ENCODE results near the gene SVBP. TPM values are rescaled to one million over a fixed set of nuclear protein-coding genes. Genes with fewer than 3 reads are reported as not detected.
A peak's percentile ranks its signal among the peaks of the same experiment; 100 is the strongest.

The SVBP gene
- total RNA-seq, 1 donor from 2014 or later = 8.2 TPM

DNA sequence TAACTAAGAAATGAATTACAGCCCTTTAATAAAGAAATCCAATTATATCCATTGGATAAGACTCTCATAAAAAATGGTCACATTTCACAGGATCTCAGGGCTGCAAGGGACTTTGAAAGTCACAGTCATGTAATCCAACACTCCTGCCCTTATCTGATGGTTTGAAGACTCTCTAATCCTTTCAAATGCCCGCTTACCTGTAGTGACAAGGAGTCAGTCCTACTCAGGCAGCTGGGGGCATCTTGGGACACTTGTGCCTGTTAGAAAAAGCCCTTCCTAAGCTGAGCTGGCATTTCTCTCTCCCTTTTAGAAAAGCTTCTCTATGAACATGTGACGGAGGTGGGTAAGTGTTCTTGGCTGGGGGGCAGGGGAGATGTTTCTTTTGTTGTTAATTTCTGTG, 18.2 kb upstream of the SVBP start:
- DNase-seq (ENCODE audit: low spot score) = no peak

DNA sequence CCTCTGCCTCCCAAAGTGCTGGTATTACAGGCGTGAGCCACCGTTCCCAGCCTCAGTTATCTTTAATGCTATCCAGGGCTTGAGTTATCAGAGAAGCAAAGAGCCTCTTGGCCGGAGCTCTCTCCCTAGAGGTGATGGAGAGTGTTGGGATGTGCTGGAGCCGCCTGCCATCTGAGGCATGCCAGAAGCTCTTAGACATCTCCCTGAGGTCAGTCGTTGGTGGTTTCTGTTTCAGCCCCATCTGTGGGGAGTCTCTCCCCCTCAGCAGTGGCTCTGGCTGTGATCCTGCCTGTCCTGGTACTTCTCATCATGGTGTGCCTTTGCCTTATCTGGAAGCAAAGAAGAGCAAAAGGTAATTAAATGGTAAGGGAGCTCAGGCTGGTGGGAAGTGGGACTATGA, 17.6 kb upstream of the SVBP start:
- no peak for DNase-seq (ENCODE audit: low spot score)
- no peak overlapping the region for H3K27ac Mint-ChIP-seq
- no peaks in the 10 kb centered on the region for H3K4me1 Mint-ChIP-seq (ENCODE audit: low read depth)
- intact Hi-C loops (cut with micrococcal nuclease) = no loop called here
- peaks cover 2% of the 10 kb centered on the region for H3K36me3 Mint-ChIP-seq (ENCODE audit: low read depth)
- no peaks in the 10 kb centered on the region for H3K27me3 Mint-ChIP-seq (ENCODE audit: insufficient read depth)
- no peak overlapping the region for H3K4me3 Mint-ChIP-seq
- H3K9me3 Mint-ChIP-seq = no peaks in the 10 kb centered on the region

More for the DNA sequence above, 18.2 kb upstream of the SVBP start:
- Mint-ChIP-seq H3K36me3 (ENCODE audit: low read depth) (peaks cover 2% of the 10 kb centered on the region), H3K27ac (no peak overlapping the region), H3K4me3 (no peak overlapping the region), H3K9me3 (no peaks in the 10 kb centered on the region), H3K4me1 (ENCODE audit: low read depth) (no peaks in the 10 kb centered on the region), H3K27me3 (ENCODE audit: insufficient read depth) (no peaks in the 10 kb centered on the region)
- intact Hi-C loops (cut with micrococcal nuclease) = no loop called here

DNA sequence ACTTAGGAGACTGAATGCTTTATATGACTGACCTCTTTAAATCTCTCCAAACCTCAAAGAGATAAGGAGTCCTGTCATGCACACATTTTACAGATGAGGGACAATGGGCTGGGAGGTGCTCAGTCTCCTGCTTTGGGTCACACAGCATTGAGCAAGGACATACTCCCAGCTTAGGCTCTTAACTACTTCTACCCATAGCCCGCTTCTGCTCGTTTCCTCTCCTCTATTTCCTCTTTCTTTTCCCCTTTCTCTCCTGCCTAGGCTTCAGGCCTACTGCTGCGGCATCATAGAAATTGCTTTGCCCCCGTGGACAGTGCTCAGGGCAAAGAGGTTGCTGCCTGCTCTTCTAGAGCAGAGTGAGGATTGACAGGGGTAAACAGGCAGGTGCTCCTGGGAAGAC, 16.8 kb upstream of the SVBP start:
- no peaks in the 10 kb centered on the region for H3K4me1 Mint-ChIP-seq (ENCODE audit: low read depth)
- H3K36me3 Mint-ChIP-seq (ENCODE audit: low read depth) = peaks cover 2% of the 10 kb centered on the region
- no peak for DNase-seq (ENCODE audit: low spot score)
- H3K27me3 Mint-ChIP-seq (ENCODE audit: insufficient read depth) = no peaks in the 10 kb centered on the region
- no peak overlapping the region for H3K4me3 Mint-ChIP-seq
- H3K9me3 Mint-ChIP-seq = no peaks in the 10 kb centered on the region
- intact Hi-C loops (cut with micrococcal nuclease) = no loop called here
- no peak overlapping the region for H3K27ac Mint-ChIP-seq

DNA sequence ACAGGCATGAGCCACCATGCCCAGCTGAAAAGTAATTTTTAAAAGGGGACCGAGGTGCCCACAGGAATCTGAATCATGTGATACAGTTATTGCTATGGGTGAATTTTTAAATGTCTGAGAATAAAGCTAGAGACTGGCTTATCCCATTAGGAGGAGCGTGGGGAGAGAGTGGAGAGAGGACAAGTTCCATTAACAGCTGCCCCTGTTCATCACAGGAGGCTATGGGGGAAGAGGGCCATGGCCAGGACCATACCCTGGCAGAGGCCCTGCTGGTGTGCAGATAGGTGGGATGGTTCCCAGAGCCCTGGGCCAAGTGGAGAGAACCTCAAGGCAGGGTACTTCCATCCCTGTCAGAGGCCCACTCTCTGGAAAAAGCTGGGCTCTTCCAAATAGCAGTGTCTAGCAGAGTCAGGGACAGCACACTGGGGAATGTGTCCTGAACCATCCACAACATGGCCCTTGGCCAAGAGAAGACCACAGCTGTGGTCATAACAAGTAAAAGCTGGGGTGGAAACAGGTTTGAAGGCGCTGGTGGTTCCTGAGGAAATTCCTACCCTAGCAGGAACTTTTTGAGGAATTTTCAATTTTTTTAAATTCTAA, 15.5 kb upstream of the SVBP start:
- no peak for DNase-seq (ENCODE audit: low spot score)
- intact Hi-C loops (cut with micrococcal nuclease) = no loop called here
- Mint-ChIP-seq H3K27ac (no peak overlapping the region), H3K4me3 (no peak overlapping the region), H3K4me1 (ENCODE audit: low read depth) (no peaks in the 10 kb centered on the region), H3K9me3 (no peaks in the 10 kb centered on the region), H3K27me3 (ENCODE audit: insufficient read depth) (no peaks in the 10 kb centered on the region), H3K36me3 (ENCODE audit: low read depth) (peaks cover 2% of the 10 kb centered on the region)

DNA sequence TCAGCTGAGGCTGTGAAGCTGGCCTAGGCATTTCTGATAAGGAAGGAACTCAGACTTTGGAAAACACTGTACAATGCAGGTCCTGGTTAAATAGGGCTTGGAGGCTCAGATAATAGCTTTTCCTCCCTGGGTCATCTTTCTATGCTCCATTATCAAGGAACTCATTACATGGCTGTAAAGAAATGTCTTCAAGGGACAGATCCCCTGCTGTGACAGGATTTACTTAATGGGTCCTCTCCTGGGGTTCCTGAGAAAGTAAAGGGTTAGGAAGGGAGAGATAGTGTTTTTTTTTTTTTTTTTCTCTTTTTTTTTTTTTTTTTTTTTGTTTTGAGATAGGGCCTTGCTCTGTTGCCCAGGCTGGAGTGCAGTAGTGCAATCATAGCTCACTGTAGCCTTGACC, 14.1 kb upstream of the SVBP start:
- H3K36me3 Mint-ChIP-seq (ENCODE audit: low read depth) = peaks cover 2% of the 10 kb centered on the region
- H3K27me3 Mint-ChIP-seq (ENCODE audit: insufficient read depth) = no peaks in the 10 kb centered on the region
- no peaks in the 10 kb centered on the region for H3K9me3 Mint-ChIP-seq
- H3K27ac Mint-ChIP-seq = no peak overlapping the region
- intact Hi-C loops (cut with micrococcal nuclease) = no loop called here
- no peak overlapping the region for H3K4me3 Mint-ChIP-seq
- no peaks in the 10 kb centered on the region for H3K4me1 Mint-ChIP-seq (ENCODE audit: low read depth)
- DNase-seq (ENCODE audit: low spot score) = no peak

DNA sequence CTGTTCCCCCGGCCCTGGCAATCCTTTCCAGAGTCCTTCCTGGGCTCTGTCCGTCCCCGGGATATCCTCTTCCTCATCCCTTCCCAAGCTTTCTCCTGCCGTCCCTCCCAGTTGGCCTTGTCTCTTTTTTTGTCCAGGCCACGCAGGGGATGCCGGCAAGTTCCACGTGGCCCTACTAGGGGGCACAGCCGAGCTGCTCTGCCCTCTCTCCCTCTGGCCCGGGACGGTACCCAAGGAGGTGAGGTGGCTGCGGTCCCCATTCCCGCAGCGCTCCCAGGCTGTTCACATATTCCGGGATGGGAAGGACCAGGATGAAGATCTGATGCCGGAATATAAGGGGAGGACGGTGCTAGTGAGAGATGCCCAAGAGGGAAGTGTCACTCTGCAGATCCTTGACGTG, 13.4 kb upstream of the SVBP start:
- Mint-ChIP-seq H3K4me3 (no peak overlapping the region), H3K27me3 (ENCODE audit: insufficient read depth) (no peaks in the 10 kb centered on the region), H3K27ac (no peak overlapping the region), H3K4me1 (ENCODE audit: low read depth) (no peaks in the 10 kb centered on the region), H3K36me3 (ENCODE audit: low read depth) (peaks cover 2% of the 10 kb centered on the region), H3K9me3 (no peaks in the 10 kb centered on the region)
- intact Hi-C loops (cut with micrococcal nuclease) = no loop called here
- no peak for DNase-seq (ENCODE audit: low spot score)

DNA sequence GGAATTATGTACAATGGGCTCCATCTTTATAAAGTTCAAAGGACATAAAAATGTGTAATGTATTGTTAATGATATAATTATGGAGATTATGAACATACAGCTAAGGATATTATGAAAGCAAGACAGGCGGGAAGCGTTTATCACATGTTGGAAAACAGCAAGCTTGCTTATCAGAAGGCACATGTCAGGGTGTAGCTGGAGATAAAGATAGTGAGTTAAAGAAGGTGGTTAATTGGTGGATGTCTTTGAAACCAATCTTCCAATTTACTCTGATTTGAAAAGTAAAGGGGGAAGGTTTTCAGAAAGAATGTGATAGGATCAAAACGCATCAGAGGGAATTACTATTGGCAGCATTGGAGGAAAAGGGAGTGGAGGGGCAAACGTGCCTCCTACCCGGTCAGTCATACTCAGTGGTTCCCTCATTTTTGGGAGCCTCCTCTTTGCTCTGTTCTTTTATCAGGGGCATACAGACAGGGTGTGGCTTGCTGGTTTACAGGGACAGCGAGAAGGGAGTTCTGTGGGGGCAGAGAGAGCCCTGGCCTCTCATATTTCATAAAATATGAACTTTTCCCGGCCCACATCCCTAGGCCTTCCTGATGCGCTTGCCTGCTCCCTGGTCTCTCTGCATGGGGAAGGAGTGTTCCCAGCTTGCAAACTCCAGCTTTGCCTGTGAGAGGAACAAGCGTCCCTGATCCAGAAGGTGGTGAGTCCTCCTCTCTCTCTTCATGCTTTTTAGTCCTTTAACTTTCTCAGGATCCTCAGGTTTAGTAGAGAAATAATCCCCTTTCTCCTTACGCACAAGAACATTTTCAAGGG, 8.0 kb upstream of the SVBP start:
- intact Hi-C loops (cut with micrococcal nuclease) = no loop called here
- H3K9me3 Mint-ChIP-seq = no peaks in the 10 kb centered on the region

DNA sequence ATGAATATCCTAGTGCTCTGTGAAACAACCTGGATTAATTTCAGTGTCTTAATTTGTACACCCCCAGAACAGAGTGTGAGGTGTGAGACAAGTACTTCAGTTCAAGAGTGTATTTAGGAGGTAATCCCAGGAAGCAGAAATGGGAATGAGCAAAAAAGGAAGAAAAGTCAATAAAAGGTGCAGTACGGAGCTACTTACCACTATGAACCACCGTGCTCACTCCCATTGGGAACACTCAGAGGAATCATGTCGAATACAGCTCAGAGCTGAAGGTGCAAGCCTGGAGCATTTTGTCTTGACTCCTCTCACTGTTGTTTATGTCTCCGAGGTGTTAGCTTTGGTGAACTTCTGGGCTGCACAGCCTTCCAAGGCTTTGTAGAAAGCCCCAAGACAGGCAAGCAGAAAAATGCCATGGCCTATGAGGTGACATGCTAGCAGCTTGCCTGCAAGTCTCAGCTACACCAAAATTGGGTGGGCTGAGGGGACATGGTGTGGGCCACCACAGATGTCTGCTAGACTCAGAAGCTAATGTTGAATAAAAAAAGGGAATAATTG, 7.4 kb upstream of the SVBP start:
- DNase-seq (ENCODE audit: low spot score) = no peak
- H3K9me3 Mint-ChIP-seq = no peaks in the 10 kb centered on the region
- H3K4me3 Mint-ChIP-seq = no peak overlapping the region
- H3K4me1 Mint-ChIP-seq (ENCODE audit: low read depth) = no peaks in the 10 kb centered on the region
- H3K27me3 Mint-ChIP-seq (ENCODE audit: insufficient read depth) = no peaks in the 10 kb centered on the region
- no peak overlapping the region for H3K27ac Mint-ChIP-seq
- H3K36me3 Mint-ChIP-seq (ENCODE audit: low read depth) = no peaks in the 10 kb centered on the region
- intact Hi-C loops (cut with micrococcal nuclease) = no loop called here

More for the DNA sequence above, 8.0 kb upstream of the SVBP start:
- no peak overlapping the region for H3K4me3 Mint-ChIP-seq
- no peak for DNase-seq (ENCODE audit: low spot score)
- no peaks in the 10 kb centered on the region for H3K27me3 Mint-ChIP-seq (ENCODE audit: insufficient read depth)
- no peaks in the 10 kb centered on the region for H3K36me3 Mint-ChIP-seq (ENCODE audit: low read depth)
- H3K27ac Mint-ChIP-seq = no peak overlapping the region
- H3K4me1 Mint-ChIP-seq (ENCODE audit: low read depth) = no peaks in the 10 kb centered on the region

DNA sequence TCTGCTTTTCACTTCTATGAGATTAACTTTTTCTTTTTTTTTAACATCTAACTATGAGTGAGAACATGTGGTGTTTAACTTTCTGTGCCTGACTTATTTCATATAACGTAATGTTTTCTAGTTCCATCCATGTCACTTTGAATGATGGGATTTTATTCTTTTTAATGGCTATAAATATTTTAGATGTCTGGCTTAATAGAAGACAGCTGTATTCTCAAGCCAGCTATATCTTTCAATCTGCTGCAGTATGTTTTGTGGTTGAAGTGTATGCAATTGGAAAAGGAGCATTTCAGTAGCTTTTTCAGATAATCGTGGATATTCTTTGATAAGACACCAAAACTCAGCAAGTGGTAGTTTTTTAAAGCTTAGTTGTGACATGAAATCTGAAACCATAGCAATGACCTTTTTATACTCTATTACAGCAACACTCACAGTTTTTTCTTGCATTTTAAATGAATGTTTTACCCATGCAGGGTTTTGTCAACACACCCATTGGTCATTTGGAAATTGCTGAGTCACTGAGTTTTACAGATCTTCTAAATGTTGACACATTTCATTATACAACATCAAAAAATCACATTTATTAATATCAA, 5.7 kb upstream of the SVBP start:
- Mint-ChIP-seq H3K4me3 (no peak overlapping the region), H3K27ac (no peak overlapping the region), H3K36me3 (ENCODE audit: low read depth) (peaks cover 1% of the 10 kb centered on the region), H3K4me1 (ENCODE audit: low read depth) (peaks cover 3% of the 10 kb centered on the region), H3K27me3 (ENCODE audit: insufficient read depth) (no peaks in the 10 kb centered on the region), H3K9me3 (no peaks in the 10 kb centered on the region)
- intact Hi-C loops (cut with micrococcal nuclease) = no loop called here
- no peak for DNase-seq (ENCODE audit: low spot score)

DNA sequence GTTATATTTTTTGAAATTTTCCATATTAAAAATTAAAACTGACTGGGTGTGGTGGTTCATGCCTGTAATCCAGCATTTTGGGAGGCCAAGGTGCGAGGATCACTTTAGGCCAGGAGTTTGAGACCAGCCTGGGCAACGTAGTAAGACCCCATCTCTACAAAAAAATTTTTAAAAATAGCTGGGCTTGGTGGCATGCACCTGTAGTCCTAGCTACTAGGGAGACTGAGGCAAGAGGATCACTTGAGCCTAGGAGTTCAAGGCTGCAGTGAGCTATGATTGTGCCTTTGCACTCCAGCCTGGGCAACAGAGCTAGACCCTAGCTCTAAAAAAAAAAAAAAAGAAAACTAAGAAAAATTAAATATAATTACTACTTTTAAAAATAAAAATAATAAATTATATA, 4.5 kb upstream of the SVBP start:
- intact Hi-C loops (cut with micrococcal nuclease) = no loop called here
- DNase-seq (ENCODE audit: low spot score) = no peak
- Mint-ChIP-seq H3K27me3 (ENCODE audit: insufficient read depth) (no peaks in the 10 kb centered on the region), H3K4me3 (no peak overlapping the region), H3K27ac (no peak overlapping the region), H3K9me3 (no peaks in the 10 kb centered on the region), H3K4me1 (ENCODE audit: low read depth) (peaks cover 10% of the 10 kb centered on the region), H3K36me3 (ENCODE audit: low read depth) (peaks cover 1% of the 10 kb centered on the region)

DNA sequence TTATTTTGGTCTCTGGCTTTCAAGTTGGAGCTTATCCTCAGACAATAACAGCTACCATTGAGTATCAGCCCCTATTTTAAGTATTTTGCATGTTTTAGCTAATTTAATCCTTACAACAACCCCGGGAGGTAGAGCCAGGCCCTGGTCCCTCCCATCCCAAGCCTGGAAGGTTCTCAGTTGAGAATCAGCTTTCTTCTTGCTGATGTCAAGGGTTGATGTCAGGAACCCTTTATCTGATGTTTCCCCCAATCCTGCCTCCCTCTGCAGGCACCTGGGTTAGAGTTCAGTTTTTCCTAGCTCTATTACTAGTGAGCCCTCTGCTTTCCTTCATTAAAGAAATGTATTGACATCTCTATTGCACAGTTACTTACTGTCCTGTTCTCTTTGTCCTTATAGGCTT, 3.6 kb upstream of the SVBP start:
- no peak for DNase-seq (ENCODE audit: low spot score)
- no peaks in the 10 kb centered on the region for H3K9me3 Mint-ChIP-seq
- peaks cover 1% of the 10 kb centered on the region for H3K36me3 Mint-ChIP-seq (ENCODE audit: low read depth)
- H3K27me3 Mint-ChIP-seq (ENCODE audit: insufficient read depth) = no peaks in the 10 kb centered on the region
- H3K4me1 Mint-ChIP-seq (ENCODE audit: low read depth) = peaks cover 18% of the 10 kb centered on the region
- H3K4me3 Mint-ChIP-seq = no peak overlapping the region
- intact Hi-C loops (cut with micrococcal nuclease) = no loop called here
- H3K27ac Mint-ChIP-seq = no peak overlapping the region

DNA sequence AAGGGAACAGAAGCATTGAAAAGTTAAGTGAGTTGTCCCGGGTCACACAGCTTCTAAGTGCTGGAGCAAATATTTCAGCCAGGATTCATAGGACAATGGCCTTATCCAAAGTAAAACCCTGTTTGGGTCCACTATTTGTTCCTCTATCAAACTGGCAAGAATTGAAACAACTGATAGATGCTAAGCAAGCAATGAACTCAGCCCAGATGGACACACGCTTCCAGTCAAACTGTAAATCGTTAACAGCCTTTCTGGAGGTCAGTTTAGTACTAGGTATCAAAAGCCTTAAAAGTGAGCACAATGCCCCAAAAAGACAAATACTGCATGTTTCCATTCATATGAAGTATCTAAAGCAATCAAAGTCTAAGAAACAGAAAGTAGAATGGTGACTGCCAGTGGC, 779 bp upstream of the SVBP start:
- no peak overlapping the region for H3K27ac Mint-ChIP-seq
- H3K4me3 Mint-ChIP-seq = peak overlapping the region; percentile 59
- no peaks in the 10 kb centered on the region for H3K9me3 Mint-ChIP-seq
- H3K4me1 Mint-ChIP-seq (ENCODE audit: low read depth) = peaks cover 19% of the 10 kb centered on the region
- H3K27me3 Mint-ChIP-seq (ENCODE audit: insufficient read depth) = no peaks in the 10 kb centered on the region
- intact Hi-C loops (cut with micrococcal nuclease) = loop anchor here (1.0 to 2.0 kb wide), 6 partner anchors 51 to 889 kb away; partner anchors contain the start of genes C1orf50, CCDC30, P3H1 and PPIH
- H3K36me3 Mint-ChIP-seq (ENCODE audit: low read depth) = peaks cover 1% of the 10 kb centered on the region
- DNase-seq (ENCODE audit: low spot score) = no peak

DNA sequence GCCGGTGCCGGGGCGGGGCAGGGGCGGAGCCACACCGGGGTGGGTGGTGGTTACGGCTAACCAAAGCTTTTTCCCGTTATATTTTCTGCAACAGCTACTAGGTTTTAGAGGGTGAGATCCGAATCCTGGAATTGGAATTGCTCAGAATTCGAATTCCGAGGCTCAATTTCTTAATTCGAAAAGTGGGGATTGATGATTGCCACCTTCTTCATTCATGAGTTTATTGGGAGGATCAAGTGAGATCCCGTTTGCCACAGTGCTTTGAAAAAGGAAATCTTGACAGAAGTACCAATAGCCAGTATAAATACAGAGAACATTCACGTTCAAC, 207 bp upstream of the SVBP start:
- H3K27me3 Mint-ChIP-seq (ENCODE audit: insufficient read depth) = no peaks in the 10 kb centered on the region
- H3K4me1 Mint-ChIP-seq (ENCODE audit: low read depth) = peaks cover 19% of the 10 kb centered on the region
- H3K9me3 Mint-ChIP-seq = no peaks in the 10 kb centered on the region
- intact Hi-C loops (cut with micrococcal nuclease) = loop anchor here (1.0 to 2.0 kb wide), 6 partner anchors 50 to 889 kb away; partner anchors contain the start of genes C1orf50, CCDC30, P3H1 and PPIH
- H3K27ac Mint-ChIP-seq = no peak overlapping the region
- peaks cover 1% of the 10 kb centered on the region for H3K36me3 Mint-ChIP-seq (ENCODE audit: low read depth)
- H3K4me3 Mint-ChIP-seq = peak overlapping the region; percentile 79
- DNase-seq (ENCODE audit: low spot score) = no peak

Measured in activated T-helper 1 cell treated with anti-CD3 and anti-CD28 coated beads, Interleukin-12 subunit alpha, Interleukin-12 subunit beta, Interleukin-2, Interleukin-4 antibody, amounts not matched to agents 30 ng/mL and 10 ng/mL and 1 ng/mL, durations not matched to agents 14 hours and 24 hours and 36 hours (primary cell).